Osteoblast (primary cell): ENCODE data around the gene PTCH2. TPM values are rescaled to one million over a fixed set of nuclear protein-coding genes. Genes with fewer than 3 reads are reported as not detected.

Experiments used
- DNase-seq: peaks from one replicate; pipeline ENCODE4 v3.0.0; 2011; ENCODE audit warnings: low spot score, mixed read lengths; ENCODE audit not compliant: insufficient read length; ENCODE audit errors: missing footprints
- H2AFZ ChIP-seq: 2 replicates; pipeline ENCODE4 v1.6.0; 2011; ENCODE audit warnings: mild to moderate bottlenecking, low read length
- H3K27ac ChIP-seq: 2 replicates; pipeline ENCODE4 v1.5.1; 2011; ENCODE audit warnings: mild to moderate bottlenecking, low read depth, low read length, moderate library complexity
- H3K27me3 ChIP-seq: 2 replicates; pipeline ENCODE4 v1.6.0; 2012; ENCODE audit warnings: mild to moderate bottlenecking, control low read depth, inconsistent platforms, low read length, moderate library complexity; ENCODE audit not compliant: insufficient read depth
- H3K36me3 ChIP-seq: 2 replicates; pipeline ENCODE4 v1.5.1; 2011; ENCODE audit warnings: mild to moderate bottlenecking, low read length, control low read depth, moderate library complexity; ENCODE audit not compliant: insufficient read depth
- H3K4me1 ChIP-seq: 2 replicates; pipeline ENCODE4 v1.5.1; 2011; ENCODE audit warnings: mild to moderate bottlenecking, low read length, control low read depth, moderate library complexity; ENCODE audit not compliant: insufficient read depth
- H3K4me2 ChIP-seq: 2 replicates; pipeline ENCODE4 v1.6.0; 2011; ENCODE audit warnings: mild to moderate bottlenecking, low read length; ENCODE audit not compliant: insufficient read depth
- H3K4me3 ChIP-seq: fragments of 200-600 bp; sonication (generic); 3 replicates; pipeline ENCODE4 v1.5.1; 2012; ENCODE audit warnings: mild to moderate bottlenecking, low read length, inconsistent platforms; ENCODE audit not compliant: insufficient read depth
- H3K79me2 ChIP-seq: 2 replicates; pipeline ENCODE4 v1.6.0; 2012; ENCODE audit warnings: mild to moderate bottlenecking, low read length, control low read depth, inconsistent platforms; ENCODE audit not compliant: insufficient read depth
- H3K9me3 ChIP-seq: 2 replicates; pipeline ENCODE4 v1.5.1; 2011; ENCODE audit warnings: low read depth, low read length, control low read depth
- H4K20me1 ChIP-seq: 2 replicates; pipeline ENCODE4 v1.6.0; 2012; ENCODE audit warnings: mild to moderate bottlenecking, low read length, control low read depth; ENCODE audit not compliant: insufficient read depth
- CTCF ChIP-seq: IDR thresholded peaks from 2 replicates; pipeline ENCODE4 v1.5.1; 2011; ENCODE audit warnings: mild to moderate bottlenecking, low read depth, low read length, moderate library complexity; ENCODE audit errors: extremely low read depth
- total RNA-seq: library from RNA; depleted of rRNA; stranded (reverse); fragments of >200 nt; gene quantifications from 2 replicates; pipeline ENCODE4 v1.2.3, GENCODE V29; 2012

Gene PTCH2
- total RNA-seq, 1 donor: 0.36 TPM

- H3K4me1 ChIP-seq: peaks cover 2% of the 10 kb centered on the region
- no peak overlapping the region for H3K4me3 ChIP-seq
- DNase-seq: no peak
- TF ChIP-seq CTCF: no peak
- H3K27me3 ChIP-seq: no peaks in the 10 kb centered on the region
- H4K20me1 ChIP-seq: no peaks in the 10 kb centered on the region
- H3K9me3 ChIP-seq: no peaks in the 10 kb centered on the region
- no peaks in the 10 kb centered on the region for H3K79me2 ChIP-seq
- no peaks in the 10 kb centered on the region for H3K36me3 ChIP-seq
- no peak overlapping the region for H3K4me2 ChIP-seq
- no peak overlapping the region for H3K27ac ChIP-seq
- H2AFZ ChIP-seq: no peak overlapping the region
These were observed 12.7 kb upstream of the PTCH2 start for GRCh38 chr1:44855742-44856141.

GRCh38 chr1:44854970-44855369, 11.9 kb upstream of the PTCH2 start:
- H4K20me1 ChIP-seq: no peaks in the 10 kb centered on the region
- TF ChIP-seq CTCF: no peak
- H3K36me3 ChIP-seq: no peaks in the 10 kb centered on the region
- no peaks in the 10 kb centered on the region for H3K27me3 ChIP-seq
- no peak overlapping the region for H3K27ac ChIP-seq
- H2AFZ ChIP-seq: no peak overlapping the region
- H3K4me2 ChIP-seq: no peak overlapping the region
- H3K4me1 ChIP-seq: no peaks in the 10 kb centered on the region
- DNase-seq: no peak
- no peaks in the 10 kb centered on the region for H3K9me3 ChIP-seq
- H3K79me2 ChIP-seq: no peaks in the 10 kb centered on the region
- no peak overlapping the region for H3K4me3 ChIP-seq

GRCh38 chr1:44853201-44853600, 10.1 kb upstream of the PTCH2 start:
- H3K27me3 ChIP-seq: no peaks in the 10 kb centered on the region
- no peaks in the 10 kb centered on the region for H4K20me1 ChIP-seq
- H3K36me3 ChIP-seq: no peaks in the 10 kb centered on the region
- no peak for TF ChIP-seq CTCF
- no peak for DNase-seq
- H2AFZ ChIP-seq: no peak overlapping the region
- no peaks in the 10 kb centered on the region for H3K79me2 ChIP-seq
- no peaks in the 10 kb centered on the region for H3K9me3 ChIP-seq
- no peaks in the 10 kb centered on the region for H3K4me1 ChIP-seq
- no peak overlapping the region for H3K4me3 ChIP-seq
- H3K27ac ChIP-seq: no peak overlapping the region
- no peak overlapping the region for H3K4me2 ChIP-seq

- no peaks in the 10 kb centered on the region for H3K79me2 ChIP-seq
- H3K27me3 ChIP-seq: no peaks in the 10 kb centered on the region
- H4K20me1 ChIP-seq: no peaks in the 10 kb centered on the region
- no peaks in the 10 kb centered on the region for H3K4me1 ChIP-seq
- H3K4me3 ChIP-seq: no peak overlapping the region
- no peak overlapping the region for H3K4me2 ChIP-seq
- no peak overlapping the region for H2AFZ ChIP-seq
- no peak for TF ChIP-seq CTCF
- no peak for DNase-seq
- H3K27ac ChIP-seq: no peak overlapping the region
- no peaks in the 10 kb centered on the region for H3K36me3 ChIP-seq
- H3K9me3 ChIP-seq: no peaks in the 10 kb centered on the region
These were observed 8.3 kb upstream of the PTCH2 start for GRCh38 chr1:44851308-44851707.
